Measurements from ENCODE around the gene PRKCA.

GRCh38 chr17:66843627-66844026, 541.2 kb downstream of the PRKCA start:
- no peak for TF ChIP-seq CTCF (IDR thresholded peaks at IDR 0.05; ENCODE audit: low read depth, low read length)
- TF ChIP-seq POLR2A (IDR thresholded peaks at IDR 0.05; ENCODE audit: extremely low read depth, insufficient read length): no peak

Data from NB4 (cell line).